CD14-positive monocyte (primary cell): ENCODE data around the gene ABHD11. TPM values are rescaled to one million over a fixed set of nuclear protein-coding genes. Genes with fewer than 3 reads are reported as not detected.
"Not testable (repeated sequence)": the region's sequence is repeated elsewhere in the genome, so short reads cannot be mapped to it uniquely, and the experiment has no call there.

Experiments used
- DNase-seq, 3 donors: peaks; one replicate each; pipeline ENCODE4 v3.0.0-alpha.2; 2011 to 2022
- H2AFZ ChIP-seq: 2 replicates; pipeline ENCODE4 v1.6.0; 2012; ENCODE audit warnings: mild to moderate bottlenecking, low read depth, low read length, inconsistent platforms; ENCODE audit not compliant: insufficient read depth, poor library complexity, severe bottlenecking
- H3K27ac ChIP-seq, 2 donors: 1 replicate in 1 of 2; 2 replicates in 1 of 2; pipeline ENCODE4 v1.5.1; 2012 to 2013; ENCODE audit warnings: low read length in 2 of 2, control low read depth in 1 of 2, inconsistent platforms in 1 of 2, low read depth in 1 of 2, mild to moderate bottlenecking in 1 of 2
- H3K27me3 ChIP-seq, 2 donors: one replicate each; pipeline versions ENCODE4 v1.6.0 to v1.6.1; 2011 to 2013; ENCODE audit warnings: low read length in 2 of 2; ENCODE audit not compliant: control insufficient read depth in 2 of 2, insufficient read depth in 2 of 2
- H3K36me3 ChIP-seq, 2 donors: replicated peaks in 1 of 2; 1 replicate in 1 of 2; 2 replicates in 1 of 2; pipeline versions ENCODE4 v1.5.1 to v1.6.1; 2012 to 2013; ENCODE audit warnings: low read length in 2 of 2, control low read depth in 1 of 2, inconsistent platforms in 1 of 2, mild to moderate bottlenecking in 1 of 2; ENCODE audit not compliant: insufficient read depth in 2 of 2, control insufficient read depth in 1 of 2
- H3K4me1 ChIP-seq, 2 donors: 1 replicate in 1 of 2; 2 replicates in 1 of 2; pipeline versions ENCODE4 v1.5.1 to v1.6.1; 2012 to 2013; ENCODE audit warnings: low read length in 2 of 2, control low read depth in 1 of 2, inconsistent platforms in 1 of 2, mild to moderate bottlenecking in 1 of 2, moderate library complexity in 1 of 2; ENCODE audit not compliant: insufficient read depth in 2 of 2, control insufficient read depth in 1 of 2
- H3K4me2 ChIP-seq: replicated peaks from 2 replicates; pipeline ENCODE3; 2012; ENCODE audit warnings: low read length, moderate library complexity, mild to moderate bottlenecking; ENCODE audit not compliant: poor library complexity, severe bottlenecking; ENCODE audit errors: extremely low read depth
- H3K4me3 ChIP-seq, 3 experiments: fragments of 200-600 bp in 1 of 3; sonication (generic) in 1 of 3; replicated peaks in 1 of 3; 1 replicate in 2 of 3; 2 replicates in 1 of 3; pipeline ENCODE4 v1.5.1; 2011 to 2013; ENCODE audit warnings: low read length in 3 of 3, mild to moderate bottlenecking in 3 of 3, control low read depth in 2 of 3, low read depth in 2 of 3, inconsistent platforms in 1 of 3, moderate library complexity in 1 of 3
- H3K79me2 ChIP-seq: 2 replicates; pipeline ENCODE4 v1.6.0; 2012; ENCODE audit warnings: mild to moderate bottlenecking, control low read depth, inconsistent platforms, low read length, moderate library complexity; ENCODE audit not compliant: insufficient read depth
- H3K9ac ChIP-seq: 2 replicates; pipeline ENCODE4 v1.6.0; 2017; ENCODE audit warnings: low read length, mild to moderate bottlenecking; ENCODE audit not compliant: insufficient read depth, poor library complexity, severe bottlenecking
- H3K9me3 ChIP-seq, 2 donors: replicated peaks in 1 of 2; 1 replicate in 1 of 2; 2 replicates in 1 of 2; pipeline versions ENCODE4 v1.5.1 to v1.6.1; 2012 to 2013; ENCODE audit warnings: low read length in 2 of 2, control low read depth in 1 of 2; ENCODE audit not compliant: control insufficient read depth in 1 of 2, insufficient read depth in 1 of 2
- H4K20me1 ChIP-seq: 2 replicates; pipeline ENCODE4 v1.6.0; 2012; ENCODE audit warnings: mild to moderate bottlenecking, low read length, control low read depth, moderate library complexity; ENCODE audit not compliant: insufficient read depth
- H3K27ac Mint-ChIP-seq, 7 donors: one replicate each; pipeline ENCODE4 v1.8.0; 2020; ENCODE audit warnings: mild to moderate bottlenecking in 7 of 7, mixed read lengths in 7 of 7, moderate library complexity in 6 of 7, inconsistent platforms in 2 of 7
- H3K27me3 Mint-ChIP-seq, 3 donors: one replicate each; pipeline ENCODE4 v1.8.0; 2021 to 2022; ENCODE audit warnings: low read depth in 3 of 3, mild to moderate bottlenecking in 3 of 3, mixed read lengths in 3 of 3, moderate library complexity in 3 of 3, inconsistent platforms in 1 of 3
- H3K36me3 Mint-ChIP-seq, 2 donors: one replicate each; pipeline ENCODE4 v1.8.0; 2020; ENCODE audit warnings: mixed read lengths in 2 of 2, inconsistent platforms in 1 of 2, mild to moderate bottlenecking in 1 of 2
- H3K4me1 Mint-ChIP-seq: one replicate; pipeline ENCODE4 v1.8.0; 2020; ENCODE audit warnings: mild to moderate bottlenecking, mixed read lengths
- H3K4me3 Mint-ChIP-seq, 2 donors: one replicate each; pipeline ENCODE4 v1.8.0; 2020; ENCODE audit warnings: mild to moderate bottlenecking in 2 of 2, mixed read lengths in 2 of 2, moderate library complexity in 1 of 2
- H3K9me3 Mint-ChIP-seq, 7 donors: one replicate each; pipeline ENCODE4 v1.8.0; 2020 to 2022; ENCODE audit warnings: mixed read lengths in 7 of 7, mild to moderate bottlenecking in 6 of 7, moderate library complexity in 6 of 7, inconsistent platforms in 2 of 7
- CTCF ChIP-seq: fragments of 200-600 bp; IDR thresholded peaks from one replicate; pipeline ENCODE4 v1.8.0; 2022; ENCODE audit warnings: antibody characterized with exemption, mild to moderate bottlenecking
- WGBS: methylation state at CpG from one replicate; pipeline ENCODE4 v1.1.5; 2013; ENCODE audit warnings: missing lambda C conversion rate; ENCODE audit not compliant: insufficient coverage; 5-methylcytosine and 5-hydroxymethylcytosine counted together
- intact Hi-C, 2 donors: fragments of 100-400 bp; cut with micrococcal nuclease; formaldehyde crosslinking; loops; one replicate each; pipeline versions ENCODE4 v1.15.0 to v1.15.1; 2023
- polyA plus RNA-seq, 3 donors: library from polyadenylated mRNA; depleted of rRNA in 1 of 3; unstranded in 2 of 3; stranded (reverse) in 1 of 3; fragments of 300-500 nt in 2 of 3; fragments of >200 nt in 1 of 3; fragmentation: Illumina TruSeq in 2 of 3; gene quantifications; 1 replicate in 2 of 3; 2 replicates in 1 of 3; pipeline ENCODE4 v1.2.3, GENCODE V29; 2012 to 2021

The ABHD11 gene
- polyA plus RNA-seq, 3 donors = 20.3 to 23.5 (median 22.1) TPM

GRCh38 chr7:73721377-73721817 is 17.2 kb downstream of the ABHD11 start:
- Histone ChIP-seq H3K9ac (no peak overlapping the region), H3K27ac (no peak overlapping the region), H3K4me2 (no peak overlapping the region), H3K79me2 (no peaks in the 10 kb centered on the region), H3K4me3 (no peak overlapping the region), H4K20me1 (no peaks in the 10 kb centered on the region), H3K9me3 (peaks cover 0 to 4% of the 10 kb centered on the region in 2 donors), H3K36me3 (no peaks in the 10 kb centered on the region), H2AFZ (no peak overlapping the region), H3K27me3 (peaks cover 22 to 79% of the 10 kb centered on the region in 2 donors), H3K4me1 (peaks cover 28 to 35% of the 10 kb centered on the region in 2 donors)
- TF ChIP-seq CTCF = no peak
- WGBS = 83% methylated on average over 3 of the region's 3 CpGs
- H3K36me3 Mint-ChIP-seq = peaks cover 6 to 10% of the 10 kb centered on the region in 2 donors
- peaks cover 59 to 68% (median 63%) of the 10 kb centered on the region in 3 donors for H3K27me3 Mint-ChIP-seq
- intact Hi-C loops = loop anchor here in 1 of 2 donors (5.0 kb wide), 1 partner anchor 54 kb away; the partner anchor contains the start of gene VPS37D
- H3K27ac Mint-ChIP-seq = peak overlapping the region in 1 of 7 donors; percentile 85
- peaks cover 0 to 20% (median 14%) of the 10 kb centered on the region in 7 donors for H3K9me3 Mint-ChIP-seq
- peaks cover 29% of the 10 kb centered on the region for H3K4me1 Mint-ChIP-seq
- DNase-seq = no peak
- peak overlapping the region in 1 of 2 donors; percentile 92 for H3K4me3 Mint-ChIP-seq

GRCh38 chr7:73720443-73720842 is 18.2 kb downstream of the ABHD11 start:
- not testable (repeated sequence) for H3K27ac ChIP-seq, H4K20me1 ChIP-seq, DNase-seq, H2AFZ ChIP-seq, H3K36me3 ChIP-seq, H3K4me2 ChIP-seq, H3K79me2 ChIP-seq, H3K9me3 ChIP-seq, H3K4me3 ChIP-seq, H3K9ac ChIP-seq
- Mint-ChIP-seq H3K4me3 (peak overlapping the region; percentile 76 to 92), H3K4me1 (peaks cover 37% of the 10 kb centered on the region), H3K9me3 (peaks cover 0 to 20% (median 14%) of the 10 kb centered on the region in 7 donors), H3K27me3 (peaks cover 69 to 78% (median 73%) of the 10 kb centered on the region in 3 donors), H3K36me3 (peaks cover 6 to 18% of the 10 kb centered on the region in 2 donors), H3K27ac (peak overlapping the region in 3 of 7 donors; percentile 0 to 57 (median 18))
- intact Hi-C loops = loop anchor here in 1 of 2 donors (5.0 kb wide), 1 partner anchor 53 kb away; the partner anchor contains the start of gene VPS37D
- H3K27me3 ChIP-seq = peaks cover 29 to 81% of the 10 kb centered on the region in 2 donors
- 91% methylated on average over 5 of the region's 9 CpGs for WGBS
- peaks cover 33 to 44% of the 10 kb centered on the region in 2 donors for H3K4me1 ChIP-seq
